Astrocyte of the cerebellum (primary cell): ENCODE data around the gene NSRP1.

Experiments
- DNase-seq: peaks from one replicate; pipeline ENCODE4 v3.0.0-alpha.2; 2011; ENCODE audit warnings: low read depth
- H3K4me3 ChIP-seq: 2 replicates; pipeline ENCODE4 v1.5.1; 2011; ENCODE audit warnings: mild to moderate bottlenecking, low read depth, low read length, moderate library complexity
- CTCF ChIP-seq: IDR thresholded peaks from 2 replicates; pipeline ENCODE4 v1.5.1; 2012; ENCODE audit warnings: low read length, low read depth, moderate library complexity, mild to moderate bottlenecking; ENCODE audit errors: missing control alignments
- in situ Hi-C: cut with HindIII; loops from 2 replicates; pipeline ENCODE4 v1.10.0; 2017; ENCODE audit warnings: low sequenced_read_pairs

Gene NSRP1

GRCh38 chr17:30211371-30211770, 94.8 kb downstream of the NSRP1 start:
- no peak for TF ChIP-seq CTCF
- in situ Hi-C loops = no loop called here
- no peak for DNase-seq
- no peak overlapping the region for H3K4me3 ChIP-seq

GRCh38 chr17:30212750-30213149, 96.1 kb downstream of the NSRP1 start:
- in situ Hi-C loops = no loop called here
- no peak for DNase-seq
- no peak for TF ChIP-seq CTCF
- H3K4me3 ChIP-seq = no peak overlapping the region

GRCh38 chr17:30217054-30217453, 100.4 kb downstream of the NSRP1 start:
- no peak overlapping the region for H3K4me3 ChIP-seq
- in situ Hi-C loops = no loop called here
- DNase-seq = no peak
- no peak for TF ChIP-seq CTCF

- no peak for TF ChIP-seq CTCF
- in situ Hi-C loops = no loop called here
- H3K4me3 ChIP-seq = no peak overlapping the region
- no peak for DNase-seq
Observed at GRCh38 chr17:30217746-30218245, 101.2 kb downstream of the NSRP1 start.

GRCh38 chr17:30218799-30219198, 102.2 kb downstream of the NSRP1 start:
- H3K4me3 ChIP-seq = no peak overlapping the region
- TF ChIP-seq CTCF = no peak
- no peak for DNase-seq
- in situ Hi-C loops = no loop called here

GRCh38 chr17:30219315-30219714, 102.7 kb downstream of the NSRP1 start:
- TF ChIP-seq CTCF = no peak
- in situ Hi-C loops = no loop called here
- H3K4me3 ChIP-seq = no peak overlapping the region
- no peak for DNase-seq

- in situ Hi-C loops = no loop called here
- no peak for DNase-seq
- no peak for TF ChIP-seq CTCF
- no peak overlapping the region for H3K4me3 ChIP-seq
Observed at GRCh38 chr17:30219833-30220232, 103.2 kb downstream of the NSRP1 start.
